PFSK-1 (cell line): ENCODE data around the gene RANBP3.

Experiments used
- FOXP2 ChIP-seq: optimal IDR thresholded peaks from 2 replicates; pipeline ENCODE3; 2011; ENCODE audit warnings: borderline replicate concordance, control low read depth, inconsistent platforms; ENCODE audit not compliant: insufficient read depth; ENCODE audit errors: extremely low read length, extremely low read depth
- POLR2AphosphoS5 ChIP-seq: IDR thresholded peaks from 2 replicates; pipeline ENCODE4 v1.6.1; 2012; ENCODE audit warnings: low read depth, mild to moderate bottlenecking, control low read depth, low read length, moderate library complexity
- REST ChIP-seq, 2 experiments: IDR thresholded peaks; 2 replicates each; pipeline versions ENCODE4 v1.6.1 to v1.8.0; 2011 to 2012; ENCODE audit warnings: low read depth in 2 of 2, low read length in 2 of 2, control low read depth in 1 of 2, inconsistent platforms in 1 of 2, mild to moderate bottlenecking in 1 of 2, moderate library complexity in 1 of 2; ENCODE audit not compliant: insufficient read depth in 1 of 2
- SIN3A ChIP-seq: IDR thresholded peaks from 2 replicates; pipeline ENCODE4 v1.6.1; 2012; ENCODE audit warnings: mild to moderate bottlenecking, low read length, moderate library complexity, borderline replicate concordance; ENCODE audit not compliant: insufficient read depth
- TAF1 ChIP-seq: IDR thresholded peaks from 2 replicates; pipeline ENCODE4 v1.6.1; 2012; ENCODE audit warnings: low read length, control low read depth, borderline replicate concordance; ENCODE audit not compliant: insufficient read depth

RANBP3 gene

GRCh38 chr19:5891938-5892771 lies 85.8 kb downstream of the RANBP3 start:
- TF ChIP-seq FOXP2 = no peak
- TF ChIP-seq POLR2AphosphoS5 = no peak
- TF ChIP-seq SIN3A = no peak
- TF ChIP-seq TAF1 = no peak
- TF ChIP-seq REST (IDR thresholded peaks at IDR 0.05; ENCODE audit: insufficient read depth in 1 of 2, low read depth in 2 of 2, low read length in 2 of 2) = no peak

GRCh38 chr19:5891572-5891937 lies 86.4 kb downstream of the RANBP3 start:
- TF ChIP-seq FOXP2 (no peak), SIN3A (no peak), POLR2AphosphoS5 (no peak), TAF1 (no peak), REST (IDR thresholded peaks at IDR 0.05; ENCODE audit: insufficient read depth in 1 of 2, low read depth in 2 of 2, low read length in 2 of 2) (no peak)

GRCh38 chr19:5890099-5890498 lies 87.8 kb downstream of the RANBP3 start:
- TF ChIP-seq REST (IDR thresholded peaks at IDR 0.05; ENCODE audit: insufficient read depth in 1 of 2, low read depth in 2 of 2, low read length in 2 of 2) (no peak), FOXP2 (no peak), POLR2AphosphoS5 (no peak), TAF1 (no peak), SIN3A (no peak)

GRCh38 chr19:5889288-5889971 lies 88.5 kb downstream of the RANBP3 start:
- TF ChIP-seq TAF1 = no peak
- no peak for TF ChIP-seq POLR2AphosphoS5
- no peak for TF ChIP-seq REST (IDR thresholded peaks at IDR 0.05; ENCODE audit: insufficient read depth in 1 of 2, low read depth in 2 of 2, low read length in 2 of 2)
- TF ChIP-seq FOXP2 = no peak
- no peak for TF ChIP-seq SIN3A
